ENCODE data around the gene FBXO31.
A peak's percentile ranks its signal among the peaks of the same experiment; 100 is the strongest.
"Not testable (repeated sequence)": the region's sequence is repeated elsewhere in the genome, so short reads cannot be mapped to it uniquely, and the experiment has no call there.

FBXO31 gene

GRCh38 chr16:87365021-87365713, 18.4 kb downstream of the FBXO31 start:
- DNase-seq (ENCODE audit: low read depth in 2 of 2) = no peak

GRCh38 chr16:87363771-87364455, 19.7 kb downstream of the FBXO31 start:
- no peak for DNase-seq (ENCODE audit: low read depth in 2 of 2)

DNA sequence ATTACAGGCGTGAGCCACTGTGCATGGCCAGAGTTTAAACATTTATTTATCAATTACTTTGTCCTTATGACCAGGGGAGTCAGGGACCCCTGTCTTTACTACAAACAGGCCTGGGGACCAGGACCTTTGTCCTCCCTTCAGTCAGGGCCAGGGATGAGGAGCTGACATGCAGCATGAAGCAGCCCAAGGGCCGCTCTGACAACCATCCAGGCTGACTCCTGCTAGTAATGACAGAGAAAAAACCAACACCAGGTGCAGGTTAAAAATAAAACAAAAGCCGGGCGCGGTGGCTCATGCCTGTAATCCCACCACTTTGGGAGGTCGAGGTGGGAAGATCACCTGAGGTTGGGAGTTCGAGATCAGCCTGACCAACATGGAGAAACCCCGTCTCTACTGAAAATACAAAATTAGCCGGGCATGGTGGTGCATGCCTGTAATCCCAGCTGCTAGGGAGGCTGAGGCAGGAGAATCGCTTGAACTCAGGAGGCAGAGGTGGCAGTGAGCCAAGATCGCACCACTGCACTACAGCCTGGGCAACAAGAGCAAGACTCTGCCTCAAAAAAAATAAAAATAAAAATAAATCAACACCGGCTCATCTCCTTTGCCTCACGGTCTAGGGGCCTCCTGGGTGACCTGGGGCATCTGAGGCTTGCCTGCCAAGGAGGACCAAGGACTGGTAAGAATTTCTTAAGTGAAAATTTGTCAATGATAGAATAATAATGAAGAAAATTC, 20.6 kb downstream of the FBXO31 start:
- DNase-seq (ENCODE audit: low read depth in 2 of 2) = not testable (repeated sequence)

GRCh38 chr16:87361916-87362619, 21.5 kb downstream of the FBXO31 start:
- DNase-seq (ENCODE audit: low read depth in 2 of 2) = no peak

DNA sequence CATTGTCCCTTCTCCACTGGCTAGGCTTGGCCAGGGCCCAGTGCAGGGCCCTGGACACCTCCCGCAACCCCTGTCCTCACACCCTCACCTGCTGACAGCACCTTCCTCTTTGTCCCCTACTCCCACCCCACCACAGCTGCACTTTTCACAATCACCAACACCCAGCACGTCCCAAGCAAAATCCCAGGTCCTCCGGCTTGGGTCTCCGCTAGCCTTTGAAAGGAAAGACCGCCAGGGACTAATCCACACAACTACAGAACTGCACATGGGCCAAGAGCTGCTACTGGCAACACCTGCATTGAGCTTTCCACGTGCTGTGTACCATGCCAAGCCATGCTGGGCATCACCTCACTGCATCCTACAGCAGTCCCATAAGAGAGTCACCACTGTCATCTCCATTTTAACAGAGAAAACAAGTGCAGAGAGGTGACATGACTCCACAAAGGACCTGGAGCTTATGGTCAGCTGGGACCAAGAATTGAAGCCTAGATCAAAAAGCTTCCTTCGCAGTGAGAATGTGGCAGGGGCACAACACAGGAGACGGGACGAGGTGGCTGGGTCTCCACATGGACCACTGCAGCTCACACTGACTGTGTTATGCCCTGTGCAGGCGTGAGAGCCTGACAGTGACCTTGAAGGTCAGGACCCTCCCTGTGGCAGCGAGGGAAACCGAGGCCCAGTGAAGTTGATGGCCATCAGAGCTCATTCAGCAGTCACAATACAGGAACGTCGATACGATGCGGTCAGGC, 22.5 kb downstream of the FBXO31 start:
- no peak for DNase-seq (ENCODE audit: low read depth in 2 of 2)

DNA sequence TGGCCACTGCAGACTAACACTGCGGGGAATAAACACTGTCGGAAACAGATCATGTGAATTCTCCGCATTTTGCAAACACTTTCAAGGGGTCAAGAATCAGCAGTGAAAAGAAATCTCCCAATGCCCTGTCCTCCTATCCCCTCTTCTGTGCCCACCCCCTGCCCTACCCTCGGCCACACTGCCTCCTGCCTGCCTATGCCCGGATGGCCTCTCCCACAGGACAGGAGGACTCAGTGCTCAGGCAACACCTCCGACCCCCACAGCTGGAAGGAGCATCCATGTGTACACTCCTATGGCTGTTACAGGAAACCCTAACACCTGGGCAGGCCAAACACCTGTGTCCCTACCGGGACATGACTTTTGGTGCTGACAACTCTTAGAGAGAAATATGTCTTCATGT, 24.5 kb downstream of the FBXO31 start:
- no peak for DNase-seq (ENCODE audit: low read depth in 2 of 2)

DNA sequence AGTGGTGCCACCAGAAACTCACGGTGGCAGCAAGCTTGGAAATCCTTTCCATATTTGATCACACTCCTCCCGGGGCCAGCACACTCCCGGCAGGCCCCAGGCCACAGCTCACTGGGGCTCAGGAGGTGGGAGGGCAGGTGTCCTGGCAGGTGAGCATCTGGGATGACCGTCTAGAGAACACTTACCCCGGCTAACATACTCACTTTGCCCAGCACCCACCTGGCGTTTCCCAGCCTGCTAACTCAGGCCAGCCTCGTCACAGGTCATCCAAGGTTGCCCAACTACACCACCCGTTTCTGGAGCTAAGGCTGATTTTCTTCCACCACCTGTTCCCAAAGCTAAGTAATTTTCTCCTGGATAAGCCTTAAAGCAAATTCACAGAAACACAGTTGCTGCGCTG, 24.9 kb downstream of the FBXO31 start:
- DNase-seq (ENCODE audit: low read depth in 2 of 2) = no peak

GRCh38 chr16:87358250-87358649, 25.3 kb downstream of the FBXO31 start:
- DNase-seq (ENCODE audit: low read depth in 2 of 2) = no peak

DNA sequence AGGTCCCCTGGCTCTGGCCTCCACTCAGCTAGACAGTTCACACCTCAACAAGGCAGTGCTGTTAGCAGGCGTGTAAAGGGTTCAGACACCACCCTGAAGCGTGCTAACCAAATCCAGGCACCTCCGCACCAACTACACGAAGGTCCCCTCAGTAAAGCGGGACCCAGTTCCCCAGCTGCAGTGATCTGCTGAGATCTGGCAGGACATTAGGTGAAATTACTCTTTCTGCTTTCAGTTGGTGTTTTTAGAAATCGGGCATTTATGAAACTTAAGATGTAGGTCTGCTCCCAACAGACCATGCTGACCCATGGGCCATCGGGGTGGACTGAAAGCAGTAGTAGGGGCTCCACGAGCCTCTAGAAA, 27.1 kb downstream of the FBXO31 start:
- no peak for DNase-seq (ENCODE audit: low read depth in 2 of 2)

DNA sequence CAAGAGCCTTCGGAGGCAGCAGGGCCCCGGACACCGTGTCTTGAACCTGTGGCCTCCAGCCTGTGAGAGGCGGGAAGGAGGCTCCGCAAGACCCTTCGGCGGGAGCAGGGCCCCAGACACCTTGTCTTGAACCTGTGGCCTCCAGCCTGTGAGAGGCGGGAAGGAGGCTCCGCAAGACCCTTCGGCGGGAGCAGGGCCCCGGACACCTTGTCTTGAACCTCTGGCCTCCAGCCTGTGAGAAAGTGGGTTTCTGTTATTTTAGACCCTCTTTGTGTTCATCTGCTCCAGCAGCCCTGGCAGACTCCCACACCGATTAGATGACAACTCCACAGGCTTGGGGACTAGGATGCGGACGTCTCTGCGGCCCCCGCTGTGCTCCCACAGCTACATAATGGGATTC, 30.0 kb downstream of the FBXO31 start:
- no peak for DNase-seq (ENCODE audit: low read depth in 2 of 2)

DNA sequence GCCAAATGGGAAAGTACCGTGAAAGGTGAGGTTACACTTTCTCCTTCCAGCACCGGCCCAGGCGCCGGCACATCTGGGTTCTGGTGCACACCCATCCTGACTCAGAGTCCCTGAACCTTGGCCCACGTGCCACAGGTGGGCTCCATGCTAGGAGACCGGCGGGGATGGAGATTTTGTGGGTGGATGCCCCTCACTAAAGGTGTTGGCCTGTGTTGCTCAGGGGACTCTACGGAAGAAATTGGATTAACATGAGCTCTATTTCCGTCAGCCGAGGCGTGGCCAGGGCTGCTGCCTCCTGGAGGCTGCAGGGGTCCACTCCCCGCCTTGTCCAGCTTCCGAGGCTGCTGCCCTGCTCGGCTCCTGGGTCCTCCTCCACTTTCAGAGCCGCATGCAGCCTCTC, 30.8 kb downstream of the FBXO31 start:
- DNase-seq (ENCODE audit: low read depth in 2 of 2) = no peak

DNA sequence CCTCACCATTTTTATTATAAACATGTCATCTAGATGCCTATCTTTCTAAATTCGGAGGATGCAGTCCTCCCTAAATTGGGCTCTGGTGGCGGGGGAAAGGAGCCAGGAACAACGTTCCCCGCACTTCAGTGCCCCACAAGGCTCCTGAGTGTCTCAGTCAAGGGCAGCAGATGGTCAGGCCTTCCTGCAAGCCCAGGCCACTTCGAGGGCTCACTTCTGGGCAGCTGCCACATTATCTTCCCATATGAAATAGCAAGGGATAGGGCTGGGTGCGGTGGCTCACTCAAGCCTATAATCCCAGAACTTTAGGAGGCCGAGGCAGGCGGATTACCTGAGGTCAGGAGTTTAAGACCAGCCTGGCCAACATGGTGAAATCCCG, 32.3 kb downstream of the FBXO31 start:
- DNase-seq (ENCODE audit: low read depth in 2 of 2) = no peak

DNA sequence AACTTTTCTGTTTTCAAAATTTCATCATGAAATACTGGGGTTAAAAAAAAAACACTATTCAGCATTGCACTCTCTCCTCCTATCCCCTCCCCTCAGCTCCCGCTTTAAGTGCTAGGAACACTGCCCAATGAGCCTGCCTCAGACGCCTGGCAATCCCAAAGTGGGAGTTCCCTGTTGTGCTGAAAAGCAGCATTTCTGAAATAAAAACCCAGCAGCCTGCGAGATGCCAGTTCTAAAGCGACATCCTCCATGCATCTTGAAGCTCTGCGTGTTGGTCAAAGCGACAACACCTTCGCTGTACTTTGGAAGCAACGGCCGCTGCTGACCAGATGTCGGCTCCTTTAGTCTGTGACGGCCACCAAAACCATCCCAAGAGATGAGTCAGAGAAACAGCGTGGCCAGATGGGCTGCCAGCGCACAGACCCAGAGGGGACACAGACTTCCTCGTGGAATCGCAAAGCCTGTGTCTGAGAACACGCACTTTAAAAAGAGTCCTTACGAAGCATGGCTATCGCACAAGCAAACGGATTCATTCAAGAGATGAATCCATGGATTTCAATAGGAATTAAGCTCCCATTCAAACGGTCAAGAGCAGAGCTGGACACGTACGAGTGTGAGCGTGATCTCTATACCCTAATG, 32.8 kb downstream of the FBXO31 start:
- DNase-seq (ENCODE audit: low read depth in 2 of 2) = no peak

GRCh38 chr16:87350031-87350430, 33.5 kb downstream of the FBXO31 start:
- DNase-seq (ENCODE audit: low read depth in 2 of 2) = no peak

- no peak for DNase-seq (ENCODE audit: low read depth in 2 of 2)
These were observed 34.9 kb downstream of the FBXO31 start for GRCh38 chr16:87348616-87349157.

DNA sequence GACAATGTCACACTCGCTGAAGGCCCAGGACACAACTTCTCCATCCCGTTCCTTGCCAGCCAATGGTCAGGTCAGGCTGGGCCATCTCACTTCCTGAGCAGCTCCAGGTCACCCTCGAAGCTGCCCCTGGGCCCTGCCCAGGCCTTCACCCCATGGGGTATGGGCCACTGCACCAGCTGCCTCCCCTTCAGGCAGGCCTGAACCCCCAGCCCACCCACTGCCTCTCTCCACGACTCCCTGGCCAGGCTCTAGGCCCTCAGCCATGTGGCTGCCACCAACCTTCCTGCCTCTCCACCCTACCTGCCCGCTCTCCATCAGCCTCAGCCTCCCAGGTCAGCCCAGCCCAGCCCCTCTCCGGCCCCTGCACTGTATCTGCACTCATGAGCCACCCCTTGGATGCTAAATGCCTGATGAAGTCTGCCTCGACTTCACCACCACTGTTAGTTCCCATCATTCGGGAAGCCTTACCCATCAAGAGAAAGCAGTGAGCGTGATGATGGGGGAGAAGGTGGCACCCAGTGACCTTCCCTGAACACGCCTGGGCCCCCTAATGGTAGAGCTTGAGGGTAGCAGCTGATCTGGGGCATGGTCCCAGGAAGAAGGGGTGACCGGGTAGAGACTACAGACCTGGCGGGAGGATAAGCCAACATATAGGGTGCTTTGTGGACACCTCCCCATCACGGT, 35.5 kb downstream of the FBXO31 start:
- no peak for DNase-seq (ENCODE audit: low read depth in 2 of 2)

DNA sequence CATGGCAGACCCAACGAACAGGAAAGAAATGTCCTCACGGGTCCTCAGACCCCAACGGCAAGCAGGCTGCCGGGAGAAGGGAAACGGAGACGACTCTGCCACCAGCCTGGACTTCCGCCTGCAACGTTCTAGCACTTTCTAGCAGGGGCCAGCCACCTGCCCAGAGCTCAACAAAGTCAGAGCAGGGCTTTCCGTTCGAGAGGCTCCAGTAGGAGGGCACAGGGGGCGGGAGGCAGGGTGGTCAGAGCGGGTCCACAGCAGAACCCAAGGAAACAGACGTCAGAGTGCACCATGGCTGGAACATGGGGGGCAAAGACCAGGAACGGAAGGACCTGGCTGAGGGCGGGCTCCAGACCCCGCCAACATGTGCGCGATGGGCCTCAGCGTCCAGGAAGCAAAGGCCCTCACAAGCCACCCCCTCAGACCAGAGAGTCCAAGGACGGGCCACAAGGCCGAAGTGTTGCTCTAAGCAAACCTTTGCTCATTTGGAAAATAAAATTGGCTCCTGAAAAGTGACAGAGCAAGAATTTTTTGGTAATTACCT, 37.0 kb downstream of the FBXO31 start:
- DNase-seq (ENCODE audit: low read depth in 2 of 2) = no peak

- no peak for DNase-seq (ENCODE audit: low read depth in 2 of 2)
These were observed 37.7 kb downstream of the FBXO31 start for GRCh38 chr16:87345726-87346424.

DNA sequence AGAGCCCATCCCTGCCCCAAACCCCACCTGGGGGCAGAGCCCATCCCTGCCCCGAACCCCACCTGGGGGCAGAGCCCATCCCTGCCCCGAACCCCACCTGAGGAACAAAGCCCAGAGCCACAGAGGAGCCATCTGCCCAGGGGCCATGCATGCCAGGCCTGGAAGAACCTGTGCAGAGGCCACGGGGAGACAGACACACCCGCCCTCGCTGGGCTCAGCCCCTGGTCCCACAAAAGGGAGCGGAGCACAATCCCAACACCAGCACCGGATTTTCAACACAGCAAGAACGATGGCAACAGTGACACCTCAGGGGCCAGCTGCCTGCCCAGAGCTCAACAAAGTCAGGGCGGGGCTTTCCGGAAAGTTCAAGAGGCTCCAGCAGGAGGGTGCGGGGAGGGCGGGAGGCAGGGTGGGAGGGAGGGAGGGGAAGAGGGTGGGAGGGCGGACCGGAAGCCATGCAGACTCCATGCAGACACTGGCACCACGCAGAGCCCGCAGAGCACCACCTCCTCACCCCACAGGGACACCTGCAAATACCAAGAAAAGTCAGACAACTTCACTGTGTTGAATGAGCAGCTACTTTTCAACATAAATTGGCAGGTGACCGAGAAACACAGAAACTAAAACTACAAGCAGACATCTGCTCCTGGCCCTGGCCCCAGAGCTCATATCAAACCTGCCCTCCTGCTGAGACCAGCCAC, 38.5 kb downstream of the FBXO31 start:
- DNase-seq (ENCODE audit: low read depth in 2 of 2) = peak; percentile 11 to 13

Measured in stimulated activated CD8-positive, alpha-beta memory T cell treated with anti-CD3 and anti-CD28 coated beads, Interleukin-7, amount 100 ng/mL, for 1 hour (primary cell).